Measurements from ENCODE around the gene PTBP2. TPM values are rescaled to one million over a fixed set of nuclear protein-coding genes. Genes with fewer than 3 reads are reported as not detected.
"Not testable (repeated sequence)": the region's sequence is repeated elsewhere in the genome, so short reads cannot be mapped to it uniquely, and the experiment has no call there.

PTBP2 gene
- total RNA-seq, 2 donors from 2014 or later = 33.0 to 66.0 TPM

DNA sequence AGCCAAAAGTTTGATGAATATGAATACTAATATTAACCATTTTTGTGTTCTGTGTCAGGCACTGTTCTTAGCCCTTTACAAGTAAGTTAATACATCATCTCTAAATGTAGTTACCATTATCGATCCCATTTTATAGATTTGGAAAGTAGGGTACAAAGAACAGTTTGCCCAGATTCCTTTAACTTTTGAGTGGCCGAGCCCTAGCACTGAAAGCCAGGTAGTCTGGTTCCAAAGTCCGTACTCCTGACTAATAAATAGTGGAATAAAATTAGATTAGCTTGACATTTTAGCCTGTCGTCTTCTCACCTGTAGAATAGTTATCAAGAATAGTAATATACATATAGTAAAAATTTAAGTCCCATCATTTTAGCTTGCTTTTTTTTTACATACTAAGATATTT, 70.6 kb downstream of the PTBP2 start:
- Histone ChIP-seq H3K4me3 (no peak overlapping the region), H3K9me3 (no peaks in the 10 kb centered on the region), H3K27me3 (replicated peaks; ENCODE audit: insufficient read depth) (no peaks in the 10 kb centered on the region), H3K27ac (no peak overlapping the region), H3K36me3 (no peaks in the 10 kb centered on the region), H3K4me1 (ENCODE audit: control insufficient read depth in 1 of 2, low read depth in 2 of 2) (peaks cover 0 to 11% of the 10 kb centered on the region in 2 donors)
- DNase-seq (ENCODE audit: low spot score) (no peak), ATAC-seq (ENCODE audit: insufficient number of reproducible peaks, low FRiP score, low read depth) (no peak)
- TF ChIP-seq CTCF (IDR thresholded peaks at IDR 0.05) = no peak

DNA sequence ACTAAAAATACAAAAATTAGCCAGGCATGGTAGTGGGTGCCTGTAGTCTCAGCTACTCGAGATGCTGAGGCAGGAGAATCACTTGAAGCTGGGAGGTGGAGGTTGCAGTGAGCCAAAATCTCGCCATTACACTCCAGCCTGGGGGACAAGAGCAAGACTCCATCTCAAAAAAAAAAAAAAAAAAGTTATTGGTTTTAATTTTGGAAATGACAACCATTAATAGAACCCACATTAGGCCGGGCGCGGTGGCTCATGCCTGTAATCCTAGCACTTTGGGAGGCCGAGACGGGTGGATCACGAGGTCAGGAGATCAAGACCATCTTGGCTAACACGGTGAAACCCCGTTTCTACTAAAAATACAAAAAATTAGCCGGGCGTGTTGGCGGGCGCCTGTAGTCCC, 80.1 kb downstream of the PTBP2 start:
- DNase-seq (ENCODE audit: low spot score); ATAC-seq (ENCODE audit: insufficient number of reproducible peaks, low FRiP score, low read depth); H3K4me1 ChIP-seq (ENCODE audit: control insufficient read depth in 1 of 2, low read depth in 2 of 2); H3K27ac ChIP-seq; H3K36me3 ChIP-seq; H3K4me3 ChIP-seq; H3K9me3 ChIP-seq; H3K27me3 ChIP-seq (replicated peaks; ENCODE audit: insufficient read depth): not testable (repeated sequence)

DNA sequence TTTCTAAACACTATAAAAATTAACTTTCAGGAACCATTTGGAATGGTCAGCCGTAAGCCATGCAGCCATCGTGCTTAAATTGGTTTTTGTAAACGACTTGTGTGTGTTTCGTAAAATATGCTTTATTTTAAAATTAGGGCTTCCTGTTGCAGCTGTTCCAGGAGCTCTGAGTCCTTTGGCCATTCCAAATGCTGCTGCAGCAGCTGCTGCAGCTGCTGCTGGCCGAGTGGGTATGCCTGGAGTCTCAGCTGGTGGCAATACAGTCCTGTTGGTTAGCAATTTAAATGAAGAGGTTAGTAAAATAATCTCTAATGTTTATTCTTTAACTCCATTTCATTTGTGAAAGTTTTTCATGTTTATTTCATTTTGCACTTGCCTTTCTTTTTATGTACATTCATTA, 83.1 kb downstream of the PTBP2 start:
- no peak for TF ChIP-seq CTCF (IDR thresholded peaks at IDR 0.05)

GRCh38 chr1:96808191-96808590, 86.6 kb downstream of the PTBP2 start:
- no peak for TF ChIP-seq CTCF (IDR thresholded peaks at IDR 0.05)
- Histone ChIP-seq H3K27me3 (replicated peaks; ENCODE audit: insufficient read depth) (no peaks in the 10 kb centered on the region), H3K36me3 (no peaks in the 10 kb centered on the region), H3K9me3 (no peaks in the 10 kb centered on the region), H3K27ac (no peak overlapping the region), H3K4me1 (ENCODE audit: control insufficient read depth in 1 of 2, low read depth in 2 of 2) (peaks cover 0 to 3% of the 10 kb centered on the region in 2 donors), H3K4me3 (no peak overlapping the region)
- ATAC-seq (ENCODE audit: insufficient number of reproducible peaks, low FRiP score, low read depth) = no peak
- DNase-seq (ENCODE audit: low spot score) = no peak

More for the DNA sequence above, 83.1 kb downstream of the PTBP2 start:
- no peaks in the 10 kb centered on the region for H3K36me3 ChIP-seq
- no peaks in the 10 kb centered on the region for H3K27me3 ChIP-seq (replicated peaks; ENCODE audit: insufficient read depth)
- peaks cover 0 to 3% of the 10 kb centered on the region in 2 donors for H3K4me1 ChIP-seq (ENCODE audit: control insufficient read depth in 1 of 2, low read depth in 2 of 2)
- H3K9me3 ChIP-seq = no peaks in the 10 kb centered on the region
- DNase-seq (ENCODE audit: low spot score) = no peak
- H3K4me3 ChIP-seq = no peak overlapping the region
- ATAC-seq (ENCODE audit: insufficient number of reproducible peaks, low FRiP score, low read depth) = no peak
- no peak overlapping the region for H3K27ac ChIP-seq

GRCh38 chr1:96815914-96816313, 94.3 kb downstream of the PTBP2 start:
- Histone ChIP-seq H3K4me3 (no peak overlapping the region), H3K27ac (no peak overlapping the region), H3K9me3 (no peaks in the 10 kb centered on the region), H3K27me3 (replicated peaks; ENCODE audit: insufficient read depth) (no peaks in the 10 kb centered on the region), H3K36me3 (no peaks in the 10 kb centered on the region), H3K4me1 (ENCODE audit: control insufficient read depth in 1 of 2, low read depth in 2 of 2) (no peaks in the 10 kb centered on the region)
- ATAC-seq (ENCODE audit: insufficient number of reproducible peaks, low FRiP score, low read depth) = no peak
- no peak for DNase-seq (ENCODE audit: low spot score)
- no peak for TF ChIP-seq CTCF (IDR thresholded peaks at IDR 0.05)

GRCh38 chr1:96820107-96820506, 98.5 kb downstream of the PTBP2 start:
- Histone ChIP-seq H3K27me3 (replicated peaks; ENCODE audit: insufficient read depth) (no peaks in the 10 kb centered on the region), H3K27ac (no peak overlapping the region), H3K36me3 (no peaks in the 10 kb centered on the region), H3K4me3 (no peak overlapping the region), H3K9me3 (no peaks in the 10 kb centered on the region), H3K4me1 (ENCODE audit: control insufficient read depth in 1 of 2, low read depth in 2 of 2) (no peaks in the 10 kb centered on the region)
- TF ChIP-seq CTCF (IDR thresholded peaks at IDR 0.05) = no peak
- DNase-seq (ENCODE audit: low spot score) (no peak), ATAC-seq (ENCODE audit: insufficient number of reproducible peaks, low FRiP score, low read depth) (no peak)
